Immature natural killer cell (primary cell): ENCODE data around the gene CFAP68. TPM values are rescaled to one million over a fixed set of nuclear protein-coding genes. Genes with fewer than 3 reads are reported as not detected.

Source experiments
- DNase-seq, 3 donors: peaks; one replicate each; pipeline ENCODE4 v3.0.0; 2022; ENCODE audit warnings: mixed read lengths in 1 of 3
- H3K27ac Mint-ChIP-seq, 6 donors: one replicate each; pipeline ENCODE4 v1.8.0; 2020; ENCODE audit warnings: mixed read lengths in 6 of 6, mild to moderate bottlenecking in 5 of 6, inconsistent platforms in 4 of 6, moderate library complexity in 3 of 6
- H3K27me3 Mint-ChIP-seq, 3 donors: one replicate each; pipeline ENCODE4 v1.8.0; 2020 to 2021; ENCODE audit warnings: low read depth in 3 of 3, mild to moderate bottlenecking in 3 of 3, mixed read lengths in 3 of 3, moderate library complexity in 3 of 3, inconsistent platforms in 1 of 3
- H3K36me3 Mint-ChIP-seq, 3 donors: one replicate each; pipeline ENCODE4 v1.8.0; 2020; ENCODE audit warnings: mixed read lengths in 3 of 3, inconsistent platforms in 2 of 3, mild to moderate bottlenecking in 2 of 3
- H3K4me1 Mint-ChIP-seq, 2 donors: one replicate each; pipeline ENCODE4 v1.8.0; 2020; ENCODE audit warnings: inconsistent platforms in 2 of 2, mild to moderate bottlenecking in 2 of 2, mixed read lengths in 2 of 2, moderate library complexity in 1 of 2
- H3K4me3 Mint-ChIP-seq, 5 donors: one replicate each; pipeline ENCODE4 v1.8.0; 2020; ENCODE audit warnings: mild to moderate bottlenecking in 5 of 5, mixed read lengths in 5 of 5, inconsistent platforms in 3 of 5, moderate library complexity in 3 of 5
- H3K9me3 Mint-ChIP-seq, 6 donors: one replicate each; pipeline ENCODE4 v1.8.0; 2020; ENCODE audit warnings: mild to moderate bottlenecking in 6 of 6, mixed read lengths in 6 of 6, inconsistent platforms in 4 of 6, moderate library complexity in 3 of 6
- polyA plus RNA-seq, 3 donors: library from polyadenylated mRNA; unstranded; fragments of 300-500 nt; fragmentation: Illumina TruSeq; gene quantifications; one replicate each; pipeline ENCODE4 v1.2.3, GENCODE V29; 2021

Gene CFAP68
- polyA plus RNA-seq, result 10 to 100 TPM; 12.4 to 14.5 (median 12.6) TPM

- Mint-ChIP-seq H3K27me3 (peaks cover 5 to 9% (median 6%) of the 10 kb centered on the region in 3 donors), H3K4me1 (peaks cover 14 to 20% of the 10 kb centered on the region in 2 donors), H3K4me3 (peak within 1 kb of the TSS; percentile 92 to 99 (median 94)), H3K36me3 (peaks cover 0 to 7% (median 0%) of the 10 kb centered on the region in 3 donors), H3K9me3 (no peaks in the 10 kb centered on the region), H3K27ac (peak within 1 kb of the TSS; percentile 99 to 100 (median 100))
- DNase-seq, result peak; percentile 98
Observed at GRCh38 chr11:111878849-111879636, at the start of gene CFAP68, which contains the start of gene FDXACB1. CFAP68 (plus strand) TSS chr11:111879541; CDS start chr11:111879561, 20 bp downstream. FDXACB1 (minus strand) TSS chr11:111879165; CDS start chr11:111879132, 33 bp downstream.

- DNase-seq, result no peak
- H3K36me3 Mint-ChIP-seq, result peaks cover 40 to 49% (median 48%) of the 10 kb centered on the region in 3 donors
- no peak overlapping the region for H3K4me3 Mint-ChIP-seq
- no peaks in the 10 kb centered on the region for H3K27me3 Mint-ChIP-seq
- no peaks in the 10 kb centered on the region for H3K9me3 Mint-ChIP-seq
- H3K27ac Mint-ChIP-seq, result no peak overlapping the region
- H3K4me1 Mint-ChIP-seq, result no peaks in the 10 kb centered on the region
Observed at GRCh38 chr11:111833524-111833923, 45.8 kb upstream of the CFAP68 start.

- Mint-ChIP-seq H3K36me3 (peaks cover 33 to 49% (median 39%) of the 10 kb centered on the region in 3 donors), H3K4me3 (no peak overlapping the region), H3K9me3 (no peaks in the 10 kb centered on the region), H3K27me3 (peaks cover 0 to 2% (median 0%) of the 10 kb centered on the region in 3 donors), H3K27ac (no peak overlapping the region), H3K4me1 (no peaks in the 10 kb centered on the region)
- no peak for DNase-seq
Observed at GRCh38 chr11:111834432-111835163, 44.7 kb upstream of the CFAP68 start.

- DNase-seq, result no peak
- peaks cover 0 to 2% (median 0%) of the 10 kb centered on the region in 3 donors for H3K27me3 Mint-ChIP-seq
- H3K9me3 Mint-ChIP-seq, result no peaks in the 10 kb centered on the region
- no peaks in the 10 kb centered on the region for H3K4me1 Mint-ChIP-seq
- H3K4me3 Mint-ChIP-seq, result no peak overlapping the region
- H3K36me3 Mint-ChIP-seq, result peaks cover 30 to 41% (median 35%) of the 10 kb centered on the region in 3 donors
- no peak overlapping the region for H3K27ac Mint-ChIP-seq
Observed at GRCh38 chr11:111835665-111836064, 43.7 kb upstream of the CFAP68 start.

GRCh38 chr11:111836162-111836561, 43.2 kb upstream of the CFAP68 start:
- Mint-ChIP-seq H3K27ac (no peak overlapping the region), H3K36me3 (peaks cover 30 to 40% (median 35%) of the 10 kb centered on the region in 3 donors), H3K4me1 (peaks cover 0 to 3% of the 10 kb centered on the region in 2 donors), H3K9me3 (no peaks in the 10 kb centered on the region), H3K27me3 (peaks cover 0 to 2% (median 0%) of the 10 kb centered on the region in 3 donors), H3K4me3 (no peak overlapping the region)
- DNase-seq, result no peak

- no peak for DNase-seq
- peaks cover 0 to 7% of the 10 kb centered on the region in 2 donors for H3K4me1 Mint-ChIP-seq
- no peak overlapping the region for H3K27ac Mint-ChIP-seq
- peaks cover 0 to 2% (median 0%) of the 10 kb centered on the region in 3 donors for H3K27me3 Mint-ChIP-seq
- peaks cover 30 to 40% (median 35%) of the 10 kb centered on the region in 3 donors for H3K36me3 Mint-ChIP-seq
- no peaks in the 10 kb centered on the region for H3K9me3 Mint-ChIP-seq
- H3K4me3 Mint-ChIP-seq, result no peak overlapping the region
Observed at GRCh38 chr11:111836721-111837120, 42.6 kb upstream of the CFAP68 start.

- Mint-ChIP-seq H3K36me3 (peaks cover 30 to 40% (median 35%) of the 10 kb centered on the region in 3 donors), H3K27me3 (peaks cover 0 to 2% (median 0%) of the 10 kb centered on the region in 3 donors), H3K4me1 (peaks cover 0 to 7% of the 10 kb centered on the region in 2 donors), H3K9me3 (no peaks in the 10 kb centered on the region), H3K4me3 (no peak overlapping the region), H3K27ac (no peak overlapping the region)
- no peak for DNase-seq
Observed at GRCh38 chr11:111837366-111837891, 41.9 kb upstream of the CFAP68 start.

GRCh38 chr11:111838054-111838453, 41.3 kb upstream of the CFAP68 start:
- Mint-ChIP-seq H3K27me3 (peaks cover 0 to 2% (median 0%) of the 10 kb centered on the region in 3 donors), H3K4me1 (peaks cover 0 to 7% of the 10 kb centered on the region in 2 donors), H3K4me3 (no peak overlapping the region), H3K27ac (no peak overlapping the region), H3K9me3 (no peaks in the 10 kb centered on the region), H3K36me3 (peaks cover 30 to 40% (median 35%) of the 10 kb centered on the region in 3 donors)
- no peak for DNase-seq

- H3K4me1 Mint-ChIP-seq, result peaks cover 0 to 7% of the 10 kb centered on the region in 2 donors
- peaks cover 0 to 2% (median 0%) of the 10 kb centered on the region in 3 donors for H3K27me3 Mint-ChIP-seq
- H3K36me3 Mint-ChIP-seq, result peaks cover 24 to 38% (median 26%) of the 10 kb centered on the region in 3 donors
Observed at GRCh38 chr11:111840143-111840542, 39.2 kb upstream of the CFAP68 start.

GRCh38 chr11:111841370-111842053, 37.8 kb upstream of the CFAP68 start:
- Mint-ChIP-seq H3K9me3 (no peaks in the 10 kb centered on the region), H3K27me3 (peaks cover 0 to 2% (median 0%) of the 10 kb centered on the region in 3 donors), H3K4me3 (no peak overlapping the region), H3K36me3 (peaks cover 15 to 31% (median 20%) of the 10 kb centered on the region in 3 donors), H3K27ac (no peak overlapping the region), H3K4me1 (peaks cover 0 to 7% of the 10 kb centered on the region in 2 donors)
- peak; percentile 66 to 73 (median 68) for DNase-seq

More at GRCh38 chr11:111840143-111840542, 39.2 kb upstream of the CFAP68 start:
- Mint-ChIP-seq H3K27ac (no peak overlapping the region), H3K9me3 (no peaks in the 10 kb centered on the region), H3K4me3 (no peak overlapping the region)
- DNase-seq, result no peak

- peak overlapping the region in 1 of 6 donors; percentile 46 for H3K27ac Mint-ChIP-seq
Observed at GRCh38 chr11:111843661-111844060, 35.7 kb upstream of the CFAP68 start.

GRCh38 chr11:111845276-111846028, 33.9 kb upstream of the CFAP68 start:
- Mint-ChIP-seq H3K36me3 (peaks cover 16 to 47% (median 16%) of the 10 kb centered on the region in 3 donors), H3K27ac (no peak overlapping the region), H3K9me3 (no peaks in the 10 kb centered on the region), H3K4me1 (peaks cover 0 to 7% of the 10 kb centered on the region in 2 donors), H3K4me3 (no peak overlapping the region), H3K27me3 (no peaks in the 10 kb centered on the region)
- no peak for DNase-seq

More at GRCh38 chr11:111843661-111844060, 35.7 kb upstream of the CFAP68 start:
- Mint-ChIP-seq H3K4me1 (peaks cover 0 to 7% of the 10 kb centered on the region in 2 donors), H3K4me3 (no peak overlapping the region), H3K36me3 (peaks cover 9 to 37% (median 17%) of the 10 kb centered on the region in 3 donors), H3K27me3 (peaks cover 0 to 2% (median 0%) of the 10 kb centered on the region in 3 donors), H3K9me3 (no peaks in the 10 kb centered on the region)
- no peak for DNase-seq
